PFSK-1 (cell line): ENCODE data around the gene MTHFD2L.

Source experiments
- POLR2AphosphoS5 ChIP-seq: IDR thresholded peaks from 2 replicates; pipeline ENCODE4 v1.6.1; 2012; ENCODE audit warnings: low read depth, mild to moderate bottlenecking, control low read depth, low read length, moderate library complexity
- REST ChIP-seq, 2 experiments: IDR thresholded peaks; 2 replicates each; pipeline versions ENCODE4 v1.6.1 to v1.8.0; 2011 to 2012; ENCODE audit warnings: low read depth in 2 of 2, low read length in 2 of 2, control low read depth in 1 of 2, inconsistent platforms in 1 of 2, mild to moderate bottlenecking in 1 of 2, moderate library complexity in 1 of 2; ENCODE audit not compliant: insufficient read depth in 1 of 2
- TAF1 ChIP-seq: IDR thresholded peaks from 2 replicates; pipeline ENCODE4 v1.6.1; 2012; ENCODE audit warnings: low read length, control low read depth, borderline replicate concordance; ENCODE audit not compliant: insufficient read depth

DNA sequence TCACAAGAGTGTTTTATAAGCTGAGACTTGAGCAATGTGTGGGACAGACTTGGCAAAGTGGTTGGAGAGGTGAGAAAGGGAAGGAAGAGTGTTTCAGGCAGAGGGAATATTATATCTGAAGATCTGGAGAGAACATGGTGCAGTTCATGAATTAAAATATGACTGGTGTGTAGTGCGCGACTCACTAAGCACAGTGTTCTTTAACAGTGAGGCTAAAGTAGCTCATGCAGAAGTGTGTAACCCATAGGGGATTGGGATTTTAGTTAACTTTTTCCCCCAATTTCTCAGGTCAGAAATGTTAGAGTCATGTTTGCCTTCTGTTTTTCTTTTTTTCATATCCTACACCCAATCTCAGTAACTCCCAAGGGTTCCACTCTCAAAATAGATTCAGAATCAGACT, 9.7 kb downstream of the MTHFD2L start:
- TF ChIP-seq POLR2AphosphoS5 = peak; percentile 31
- TF ChIP-seq REST (IDR thresholded peaks at IDR 0.05; ENCODE audit: insufficient read depth in 1 of 2, low read depth in 2 of 2, low read length in 2 of 2) = no peak
- TF ChIP-seq TAF1 = no peak
